ENCODE measurements around the gene RBM17. TPM values are rescaled to one million over a fixed set of nuclear protein-coding genes. Genes with fewer than 3 reads are reported as not detected.

Gene RBM17
- total and polyA plus RNA-seq, 2 of the 4 experiments (the other 2 are of a cell fraction) = 24.6 to 56.7 TPM

- Histone ChIP-seq H3K14ac (replicated peaks; ENCODE audit: low read depth, low read length) (no peak overlapping the region), H3K27ac (ENCODE audit: insufficient read depth, low read length) (no peak overlapping the region), H4K20me1 (ENCODE audit: insufficient read depth, low read length) (no peaks in the 10 kb centered on the region), H3K4me1 (ENCODE audit: control insufficient read depth, insufficient read depth, low read length) (no peaks in the 10 kb centered on the region), H2AFZ (replicated peaks; ENCODE audit: low read length, poor library complexity) (no peak overlapping the region), H3K79me1 (ENCODE audit: low read depth in 1 of 2, low read length in 2 of 2) (no peaks in the 10 kb centered on the region), H2BK120ac (ENCODE audit: low read depth, low read length) (no peak overlapping the region), H4K8ac (ENCODE audit: low read depth in 2 of 2, low read length in 2 of 2) (no peak overlapping the region), H2BK15ac (ENCODE audit: low read depth, low read length) (no peak overlapping the region), H4K91ac (ENCODE audit: insufficient read depth, low read depth, low read length) (no peak overlapping the region), H4K5ac (ENCODE audit: low read depth, low read length) (no peak overlapping the region), H3K4me2 (ENCODE audit: low read depth, low read length) (no peak overlapping the region), H3K4ac (ENCODE audit: low read depth, low read length) (no peak overlapping the region), H3K18ac (ENCODE audit: low read depth, low read length) (no peak overlapping the region), H2BK20ac (ENCODE audit: low read depth, low read length) (no peak overlapping the region), H2AK9ac (replicated peaks; ENCODE audit: low read depth, low read length, poor library complexity) (no peak overlapping the region), H3K4me3 (ENCODE audit: insufficient read depth, low read depth, low read length) (no peak overlapping the region), H3K9ac (ENCODE audit: low read depth, low read length) (no peak overlapping the region), H3K9me1 (ENCODE audit: insufficient read depth, low read length) (no peaks in the 10 kb centered on the region), H3K9me3 (ENCODE audit: control insufficient read depth, insufficient read depth, low read length) (peaks cover 2% of the 10 kb centered on the region; the same call in 1 of the 2 replicates), H3K36me3 (ENCODE audit: control insufficient read depth, insufficient read depth, low read length) (no peaks in the 10 kb centered on the region), H2AK5ac (ENCODE audit: low read depth, low read length) (no peak overlapping the region), H2BK5ac (ENCODE audit: low read depth, low read length, poor library complexity, severe bottlenecking) (no peak overlapping the region), H3K23ac (ENCODE audit: low read depth, low read length) (no peak overlapping the region), H3K56ac (ENCODE audit: extremely low read depth, insufficient read depth, low read length) (no peak overlapping the region), H3K27me3 (ENCODE audit: control insufficient read depth, insufficient read depth, low read length) (peaks cover 25% of the 10 kb centered on the region)
- intact Hi-C loops (cut with micrococcal nuclease) (no loop called here), dilution Hi-C loops (cut with HindIII; ENCODE audit: low sequenced_read_pairs, unreplicated experiment) (no loop called here), in situ Hi-C loops (cut with MboI; ENCODE audit: low sequenced_read_pairs) (no loop called here)
- ChIA-PET CTCF (no interaction called here), POLR2A (ENCODE audit: unreplicated experiment) (no interaction called here)
- no peak for TF ChIP-seq CEBPB (IDR thresholded peaks at IDR 0.05; ENCODE audit: low read depth, low read length)
- no peak for TF ChIP-seq ELK1 (IDR thresholded peaks at IDR 0.05; ENCODE audit: borderline replicate concordance, low read depth, low read length)
- TF ChIP-seq RCOR1 (IDR thresholded peaks at IDR 0.05; ENCODE audit: insufficient replicate concordance, low read length) = no peak
- no peak for TF ChIP-seq CTCF (conservative IDR thresholded peaks at IDR 0.05; ENCODE audit: low read depth, low read length)
- TF ChIP-seq MAZ (IDR thresholded peaks at IDR 0.05; ENCODE audit: borderline replicate concordance, low read depth, low read length) = no peak
- TF ChIP-seq POLR2A (IDR thresholded peaks at IDR 0.05; ENCODE audit: low read depth, low read length) = no peak
- TF ChIP-seq BHLHE40 (IDR thresholded peaks at IDR 0.05; ENCODE audit: low read depth, low read length) = no peak
- TF ChIP-seq, protein P1, sequence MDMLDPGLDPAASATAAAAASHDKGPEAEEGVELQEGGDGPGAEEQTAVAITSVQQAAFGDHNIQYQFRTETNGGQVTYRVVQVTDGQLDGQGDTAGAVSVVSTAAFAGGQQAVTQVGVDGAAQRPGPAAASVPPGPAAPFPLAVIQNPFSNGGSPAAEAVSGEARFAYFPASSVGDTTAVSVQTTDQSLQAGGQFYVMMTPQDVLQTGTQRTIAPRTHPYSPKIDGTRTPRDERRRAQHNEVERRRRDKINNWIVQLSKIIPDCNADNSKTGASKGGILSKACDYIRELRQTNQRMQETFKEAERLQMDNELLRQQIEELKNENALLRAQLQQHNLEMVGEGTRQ (IDR thresholded peaks at IDR 0.05; ENCODE audit: low read depth, low read length) = no peak
- no peak for TF ChIP-seq CHD1 (IDR thresholded peaks at IDR 0.05; ENCODE audit: low read depth, low read length)
- no peak for TF ChIP-seq MAFK (IDR thresholded peaks at IDR 0.05; ENCODE audit: low read depth, low read length)
- TF ChIP-seq RAD21 (IDR thresholded peaks at IDR 0.05; ENCODE audit: low read length) = no peak
- DNase-seq = no peak
- no TSS peak for BruUV-seq (replicated peaks)
- WGBS, 2 experiments (ENCODE audit: extremely low coverage in 2 of 2, insufficient read length in 1 of 2) = no CpG with 5 or more reads among the region's 4 CpGs
- ATAC-seq (ENCODE audit: low read depth) = no peak
Observed at GRCh38 chr10:6065835-6066234, 23.0 kb upstream of the RBM17 start.

Data from IMR-90 (cell line).